OCI-LY3 (cell line): ENCODE results near the gene METAP1.

Experiments
- H2AFZ ChIP-seq: fragments of 200-600, 300-600 bp; shearing (Covaris generic); 2 replicates; pipeline ENCODE4 v1.6.0; 2014; ENCODE audit warnings: antibody characterized with exemption, low read depth, low read length
- H3K27ac ChIP-seq: fragments of 200-600, 300-600 bp; sonication (generic); 2 replicates; pipeline ENCODE4 v1.5.1; 2014; ENCODE audit warnings: mild to moderate bottlenecking, low read length, moderate library complexity, mixed read lengths
- H3K27me3 ChIP-seq: fragments of 200-600, 300-600 bp; sonication (generic); 2 replicates; pipeline ENCODE4 v1.6.1; 2014; ENCODE audit warnings: low read depth, low read length, mixed read lengths
- H3K36me3 ChIP-seq: fragments of 200-600, 300-600 bp; sonication (generic); replicated peaks from 2 replicates; pipeline ENCODE3; 2014; ENCODE audit warnings: low read depth, low read length, mixed read lengths
- H3K4me1 ChIP-seq: fragments of 300-600, 200-600 bp; sonication (generic); 2 replicates; pipeline ENCODE4 v1.6.1; 2014; ENCODE audit warnings: low read length, mixed read lengths
- H3K4me2 ChIP-seq: fragments of 200-600, 300-600 bp; sonication (generic); 2 replicates; pipeline ENCODE4 v1.6.1; 2014; ENCODE audit warnings: low read length, mixed read lengths
- H3K4me3 ChIP-seq: fragments of 300-600, 200-600 bp; sonication (generic); 2 replicates; pipeline ENCODE4 v1.5.1; 2014; ENCODE audit warnings: antibody characterized with exemption, mild to moderate bottlenecking, low read length, moderate library complexity
- H3K79me2 ChIP-seq: fragments of 300-600, 200-600 bp; shearing (Covaris generic); 2 replicates; pipeline ENCODE4 v1.6.1; 2014; ENCODE audit warnings: mild to moderate bottlenecking, low read length, mixed read lengths
- H3K9ac ChIP-seq: fragments of 300-600, 200-600 bp; shearing (Covaris generic); 2 replicates; pipeline ENCODE4 v1.6.0; 2014; ENCODE audit warnings: mild to moderate bottlenecking, low read length, moderate library complexity
- H3K9me3 ChIP-seq: fragments of 200-600, 300-600 bp; shearing (Covaris generic); 2 replicates; pipeline ENCODE4 v1.6.1; 2014; ENCODE audit warnings: low read length, mixed read lengths; ENCODE audit not compliant: insufficient read depth
- H4K20me1 ChIP-seq: fragments of 200-600, 300-600 bp; sonication (generic); 2 replicates; pipeline ENCODE4 v1.6.1; 2016; ENCODE audit warnings: low read length, mixed read lengths; ENCODE audit not compliant: insufficient read depth
- EZH2phosphoT487 ChIP-seq: fragments of 200-600 bp; shearing (Covaris generic); IDR thresholded peaks from 2 replicates; pipeline ENCODE4 v1.6.1; 2018; ENCODE audit warnings: antibody characterized with exemption, mixed run types, low read depth
- TF ChIP-seq, protein P1 (sequence below): fragments of 200-600, 300-600 bp; sonication (generic); IDR thresholded peaks from 2 replicates; pipeline ENCODE4 v1.5.1; 2014; ENCODE audit warnings: antibody characterized with exemption, low read length, low read depth

METAP1 gene

DNA sequence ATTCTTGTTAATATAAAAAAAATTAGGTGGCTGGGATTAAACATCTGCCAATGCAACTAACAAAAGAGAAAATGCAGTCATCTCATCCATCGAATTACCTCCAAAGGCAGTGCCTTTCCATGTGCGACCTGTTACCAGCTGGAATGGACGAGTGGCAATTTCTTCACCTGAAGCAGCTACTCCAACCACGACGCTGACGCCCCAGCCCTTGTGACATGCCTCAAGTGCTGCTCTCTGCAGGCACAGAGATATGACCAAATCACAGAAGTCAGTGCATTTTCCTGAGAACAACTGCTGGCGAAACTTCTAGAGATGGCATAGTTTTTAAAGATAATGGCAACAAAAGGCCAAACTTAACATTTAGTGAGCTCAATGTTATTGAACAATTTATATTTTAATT lies 79.3 kb downstream of the METAP1 start:
- no peaks in the 10 kb centered on the region for H4K20me1 ChIP-seq
- no peak for TF ChIP-seq EZH2phosphoT487
- TF ChIP-seq, protein P1, sequence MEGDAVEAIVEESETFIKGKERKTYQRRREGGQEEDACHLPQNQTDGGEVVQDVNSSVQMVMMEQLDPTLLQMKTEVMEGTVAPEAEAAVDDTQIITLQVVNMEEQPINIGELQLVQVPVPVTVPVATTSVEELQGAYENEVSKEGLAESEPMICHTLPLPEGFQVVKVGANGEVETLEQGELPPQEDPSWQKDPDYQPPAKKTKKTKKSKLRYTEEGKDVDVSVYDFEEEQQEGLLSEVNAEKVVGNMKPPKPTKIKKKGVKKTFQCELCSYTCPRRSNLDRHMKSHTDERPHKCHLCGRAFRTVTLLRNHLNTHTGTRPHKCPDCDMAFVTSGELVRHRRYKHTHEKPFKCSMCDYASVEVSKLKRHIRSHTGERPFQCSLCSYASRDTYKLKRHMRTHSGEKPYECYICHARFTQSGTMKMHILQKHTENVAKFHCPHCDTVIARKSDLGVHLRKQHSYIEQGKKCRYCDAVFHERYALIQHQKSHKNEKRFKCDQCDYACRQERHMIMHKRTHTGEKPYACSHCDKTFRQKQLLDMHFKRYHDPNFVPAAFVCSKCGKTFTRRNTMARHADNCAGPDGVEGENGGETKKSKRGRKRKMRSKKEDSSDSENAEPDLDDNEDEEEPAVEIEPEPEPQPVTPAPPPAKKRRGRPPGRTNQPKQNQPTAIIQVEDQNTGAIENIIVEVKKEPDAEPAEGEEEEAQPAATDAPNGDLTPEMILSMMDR, result no peak
- no peaks in the 10 kb centered on the region for H3K9me3 ChIP-seq
- no peaks in the 10 kb centered on the region for H3K4me1 ChIP-seq
- H3K9ac ChIP-seq, result no peak overlapping the region
- H2AFZ ChIP-seq, result no peak overlapping the region
- no peaks in the 10 kb centered on the region for H3K27me3 ChIP-seq
- H3K4me2 ChIP-seq, result no peak overlapping the region
- H3K36me3 ChIP-seq, result peaks cover 45% of the 10 kb centered on the region
- no peak overlapping the region for H3K27ac ChIP-seq
- no peak overlapping the region for H3K4me3 ChIP-seq
- H3K79me2 ChIP-seq, result no peaks in the 10 kb centered on the region

DNA sequence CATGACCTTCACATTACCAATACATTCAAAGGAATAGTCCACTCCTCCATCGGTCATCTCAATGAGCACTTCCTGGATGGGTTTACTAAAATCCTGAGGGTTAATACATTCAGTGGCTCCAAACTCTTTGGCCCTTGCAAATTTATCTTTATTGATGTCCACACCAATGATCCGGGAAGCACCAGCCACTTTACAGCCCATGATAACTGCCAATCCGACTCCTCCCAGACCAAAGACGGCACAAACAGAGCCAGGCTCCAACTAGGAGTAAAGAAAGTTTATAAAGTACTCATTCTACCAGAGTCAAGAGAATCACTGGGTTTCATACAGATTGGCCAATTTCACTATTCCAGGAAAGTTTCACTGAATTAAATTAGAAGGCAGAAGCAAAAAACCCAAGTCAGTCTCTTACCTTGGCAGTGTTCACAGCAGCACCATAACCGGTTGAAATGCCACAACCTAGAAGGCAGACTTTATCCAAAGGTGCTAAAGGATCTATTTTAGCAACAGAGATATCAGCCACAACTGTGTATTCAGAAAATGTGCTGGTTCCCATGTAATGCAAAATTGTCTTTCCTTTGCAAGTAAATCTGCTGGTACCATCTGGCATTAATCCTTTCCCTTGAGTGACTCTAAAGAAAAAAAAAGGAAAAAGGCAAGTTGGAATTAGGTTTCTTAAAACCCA lies 80.9 kb downstream of the METAP1 start:
- H3K4me3 ChIP-seq, result no peak overlapping the region
- no peak overlapping the region for H3K9ac ChIP-seq
- H3K36me3 ChIP-seq, result peaks cover 55% of the 10 kb centered on the region
- no peaks in the 10 kb centered on the region for H3K79me2 ChIP-seq
- H3K27me3 ChIP-seq, result no peaks in the 10 kb centered on the region
- H3K27ac ChIP-seq, result no peak overlapping the region
- H2AFZ ChIP-seq, result no peak overlapping the region
- H4K20me1 ChIP-seq, result no peaks in the 10 kb centered on the region
- no peak overlapping the region for H3K4me2 ChIP-seq
- no peak for TF ChIP-seq EZH2phosphoT487
- TF ChIP-seq, protein P1, result no peak
- no peaks in the 10 kb centered on the region for H3K4me1 ChIP-seq
- H3K9me3 ChIP-seq, result no peaks in the 10 kb centered on the region

DNA sequence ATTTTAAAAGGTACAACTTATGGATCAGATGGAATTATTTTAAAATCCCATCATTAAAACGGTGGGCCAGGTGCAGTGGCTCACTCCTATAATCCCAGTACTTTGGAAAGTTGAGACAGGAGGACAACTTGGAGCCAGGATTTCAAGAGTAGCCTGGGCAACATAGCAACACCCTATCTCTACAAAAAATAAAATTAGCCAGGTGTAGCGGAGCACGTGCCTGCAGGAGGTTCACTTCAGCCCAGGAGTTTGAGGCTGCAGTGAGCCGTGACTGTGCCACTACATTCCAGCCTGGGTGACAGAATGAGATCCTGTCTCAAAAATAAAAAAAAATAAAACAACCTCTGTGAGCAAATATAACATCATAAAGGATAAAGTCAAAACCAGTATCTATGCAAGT lies 81.7 kb downstream of the METAP1 start:
- no peaks in the 10 kb centered on the region for H3K79me2 ChIP-seq
- H3K4me1 ChIP-seq, result no peaks in the 10 kb centered on the region
- H3K27ac ChIP-seq, result no peak overlapping the region
- no peak overlapping the region for H3K4me2 ChIP-seq
- H3K9me3 ChIP-seq, result no peaks in the 10 kb centered on the region
- H2AFZ ChIP-seq, result no peak overlapping the region
- TF ChIP-seq, protein P1, result no peak
- no peak for TF ChIP-seq EZH2phosphoT487
- no peaks in the 10 kb centered on the region for H3K27me3 ChIP-seq
- H3K4me3 ChIP-seq, result no peak overlapping the region
- no peaks in the 10 kb centered on the region for H4K20me1 ChIP-seq
- no peak overlapping the region for H3K9ac ChIP-seq
- H3K36me3 ChIP-seq, result peaks cover 60% of the 10 kb centered on the region

DNA sequence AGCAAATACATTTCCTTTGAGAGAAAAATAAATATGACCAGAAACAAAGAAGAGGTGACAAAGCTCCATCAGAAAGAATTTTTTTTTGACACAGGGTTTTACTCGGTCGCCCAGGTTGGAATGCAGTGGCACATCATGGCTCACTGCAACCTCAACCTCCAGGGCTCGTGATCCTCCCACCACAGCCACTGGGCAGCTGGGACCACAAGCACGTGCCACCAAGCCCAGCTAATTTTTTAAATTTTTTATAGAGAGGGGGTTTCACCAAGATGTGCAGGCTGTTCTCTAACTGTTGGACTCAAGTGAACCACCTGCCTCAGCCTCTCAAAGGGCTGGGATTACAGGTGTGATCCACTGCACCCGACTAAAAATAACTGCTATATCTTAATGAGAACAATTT lies 82.8 kb downstream of the METAP1 start:
- TF ChIP-seq, protein P1, result no peak
- no peak for TF ChIP-seq EZH2phosphoT487
- no peaks in the 10 kb centered on the region for H3K9me3 ChIP-seq
- H2AFZ ChIP-seq, result no peak overlapping the region
- no peak overlapping the region for H3K27ac ChIP-seq
- no peak overlapping the region for H3K9ac ChIP-seq
- no peak overlapping the region for H3K4me2 ChIP-seq
- no peaks in the 10 kb centered on the region for H3K79me2 ChIP-seq
- H3K36me3 ChIP-seq, result peaks cover 61% of the 10 kb centered on the region
- H3K4me1 ChIP-seq, result no peaks in the 10 kb centered on the region
- H4K20me1 ChIP-seq, result no peaks in the 10 kb centered on the region
- H3K4me3 ChIP-seq, result no peak overlapping the region
- no peaks in the 10 kb centered on the region for H3K27me3 ChIP-seq
